ENCODE results near the gene TEC. TPM values are rescaled to one million over a fixed set of nuclear protein-coding genes. Genes with fewer than 3 reads are reported as not detected.
"Not testable (repeated sequence)": the region's sequence is repeated elsewhere in the genome, so short reads cannot be mapped to it uniquely, and the experiment has no call there.

Gene TEC
- total and polyA plus RNA-seq, 2 donors from 2014 or later = 1.1 to 5.9 TPM

- FAIRE-seq = no peak
- intact Hi-C loops (cut with DNase I) = no loop called here
- Histone ChIP-seq H3K27me3 (ENCODE audit: control insufficient read depth, insufficient read depth, low read length) (no peaks in the 10 kb centered on the region), H3K9ac (ENCODE audit: low read length in 3 of 3) (no peak overlapping the region), H3K9me3 (ENCODE audit: control insufficient read depth in 2 of 3, insufficient read depth in 1 of 3, low read length in 3 of 3) (no peaks in the 10 kb centered on the region), H3K27ac (ENCODE audit: low read depth in 2 of 2, low read length in 2 of 2) (no peak overlapping the region), H3K4me3 (ENCODE audit: low read length in 3 of 3) (no peak overlapping the region), H3K36me3 (ENCODE audit: control insufficient read depth in 2 of 3, insufficient read depth in 3 of 3, low read length in 3 of 3) (no peaks in the 10 kb centered on the region), H3K4me1 (ENCODE audit: control insufficient read depth in 2 of 3, insufficient read depth in 2 of 3, low read depth in 1 of 3, low read length in 3 of 3) (no peaks in the 10 kb centered on the region)
- TF ChIP-seq CTCF (IDR thresholded peaks at IDR 0.05; ENCODE audit: borderline replicate concordance, extremely low read depth, insufficient read depth) = no peak
- DNase-seq = no peak
Observed at GRCh38 chr4:48187813-48188212, 81.8 kb downstream of the TEC start.

- H3K36me3 ChIP-seq (ENCODE audit: control insufficient read depth in 2 of 3, insufficient read depth in 3 of 3, low read length in 3 of 3); DNase-seq; H3K4me3 ChIP-seq (ENCODE audit: low read length in 3 of 3); FAIRE-seq; H3K4me1 ChIP-seq (ENCODE audit: control insufficient read depth in 2 of 3, insufficient read depth in 2 of 3, low read depth in 1 of 3, low read length in 3 of 3); H3K9me3 ChIP-seq (ENCODE audit: control insufficient read depth in 2 of 3, insufficient read depth in 1 of 3, low read length in 3 of 3); intact Hi-C loops (cut with DNase I); H3K27ac ChIP-seq (ENCODE audit: low read depth in 2 of 2, low read length in 2 of 2); H3K27me3 ChIP-seq (ENCODE audit: control insufficient read depth, insufficient read depth, low read length); H3K9ac ChIP-seq (ENCODE audit: low read length in 3 of 3): not testable (repeated sequence)
Observed at GRCh38 chr4:48187066-48187465, 82.6 kb downstream of the TEC start.

GRCh38 chr4:48186394-48186793 lies 83.2 kb downstream of the TEC start:
- H3K9me3 ChIP-seq (ENCODE audit: control insufficient read depth in 2 of 3, insufficient read depth in 1 of 3, low read length in 3 of 3); DNase-seq; H3K9ac ChIP-seq (ENCODE audit: low read length in 3 of 3); FAIRE-seq; H3K4me1 ChIP-seq (ENCODE audit: control insufficient read depth in 2 of 3, insufficient read depth in 2 of 3, low read depth in 1 of 3, low read length in 3 of 3); H3K27me3 ChIP-seq (ENCODE audit: control insufficient read depth, insufficient read depth, low read length); H3K27ac ChIP-seq (ENCODE audit: low read depth in 2 of 2, low read length in 2 of 2); intact Hi-C loops (cut with DNase I); H3K36me3 ChIP-seq (ENCODE audit: control insufficient read depth in 2 of 3, insufficient read depth in 3 of 3, low read length in 3 of 3); H3K4me3 ChIP-seq (ENCODE audit: low read length in 3 of 3): not testable (repeated sequence)

- Histone ChIP-seq H3K4me1 (ENCODE audit: control insufficient read depth in 2 of 3, insufficient read depth in 2 of 3, low read depth in 1 of 3, low read length in 3 of 3) (no peaks in the 10 kb centered on the region), H3K36me3 (ENCODE audit: control insufficient read depth in 2 of 3, insufficient read depth in 3 of 3, low read length in 3 of 3) (no peaks in the 10 kb centered on the region), H3K9ac (ENCODE audit: low read length in 3 of 3) (no peak overlapping the region), H3K4me3 (ENCODE audit: low read length in 3 of 3) (no peak overlapping the region), H3K27me3 (ENCODE audit: control insufficient read depth, insufficient read depth, low read length) (no peaks in the 10 kb centered on the region), H3K9me3 (ENCODE audit: control insufficient read depth in 2 of 3, insufficient read depth in 1 of 3, low read length in 3 of 3) (no peaks in the 10 kb centered on the region), H3K27ac (ENCODE audit: low read depth in 2 of 2, low read length in 2 of 2) (no peak overlapping the region)
- intact Hi-C loops (cut with DNase I) = no loop called here
- DNase-seq (no peak), FAIRE-seq (no peak)
- TF ChIP-seq CTCF (IDR thresholded peaks at IDR 0.05; ENCODE audit: borderline replicate concordance, extremely low read depth, insufficient read depth) = no peak
Observed at GRCh38 chr4:48184882-48185281, 84.8 kb downstream of the TEC start.

- intact Hi-C loops (cut with DNase I) = no loop called here
Observed at GRCh38 chr4:48180234-48180633, 89.4 kb downstream of the TEC start.

More at GRCh38 chr4:48180234-48180633, 89.4 kb downstream of the TEC start:
- Histone ChIP-seq H3K36me3 (ENCODE audit: control insufficient read depth in 2 of 3, insufficient read depth in 3 of 3, low read length in 3 of 3) (no peaks in the 10 kb centered on the region), H3K27ac (ENCODE audit: low read depth in 2 of 2, low read length in 2 of 2) (no peak overlapping the region), H3K4me3 (ENCODE audit: low read length in 3 of 3) (no peak overlapping the region), H3K9me3 (ENCODE audit: control insufficient read depth in 2 of 3, insufficient read depth in 1 of 3, low read length in 3 of 3) (no peaks in the 10 kb centered on the region), H3K27me3 (ENCODE audit: control insufficient read depth, insufficient read depth, low read length) (no peaks in the 10 kb centered on the region), H3K4me1 (ENCODE audit: control insufficient read depth in 2 of 3, insufficient read depth in 2 of 3, low read depth in 1 of 3, low read length in 3 of 3) (no peaks in the 10 kb centered on the region), H3K9ac (ENCODE audit: low read length in 3 of 3) (no peak overlapping the region)
- no peak for DNase-seq
- FAIRE-seq = no peak
- TF ChIP-seq CTCF (IDR thresholded peaks at IDR 0.05; ENCODE audit: borderline replicate concordance, extremely low read depth, insufficient read depth) = no peak
